SK-N-SH (cell line): ENCODE results near the gene HOXB5.

Source experiments
- CTCF ChIP-seq: fragments of 200-600 bp; sonication (generic); IDR thresholded peaks from 2 replicates; pipeline ENCODE4 v1.6.1; 2017; ENCODE audit warnings: antibody characterized with exemption, mild to moderate bottlenecking, moderate library complexity
- EZH2phosphoT487 ChIP-seq: fragments of 200-600 bp; sonication (generic); IDR thresholded peaks from 2 replicates; pipeline ENCODE4 v1.6.1; 2017; ENCODE audit warnings: low read depth, mixed run types, mild to moderate bottlenecking, antibody characterized with exemption, moderate library complexity, borderline replicate concordance
- JUND ChIP-seq: IDR thresholded peaks from 2 replicates; pipeline ENCODE4 v1.4.0; 2012
- POLR2AphosphoS5 ChIP-seq: IDR thresholded peaks from 2 replicates; pipeline ENCODE4 v1.6.1; 2012; ENCODE audit warnings: low read depth, low read length
- TF ChIP-seq, protein P1 (sequence below): IDR thresholded peaks from 2 replicates; pipeline ENCODE4; 2012

DNA sequence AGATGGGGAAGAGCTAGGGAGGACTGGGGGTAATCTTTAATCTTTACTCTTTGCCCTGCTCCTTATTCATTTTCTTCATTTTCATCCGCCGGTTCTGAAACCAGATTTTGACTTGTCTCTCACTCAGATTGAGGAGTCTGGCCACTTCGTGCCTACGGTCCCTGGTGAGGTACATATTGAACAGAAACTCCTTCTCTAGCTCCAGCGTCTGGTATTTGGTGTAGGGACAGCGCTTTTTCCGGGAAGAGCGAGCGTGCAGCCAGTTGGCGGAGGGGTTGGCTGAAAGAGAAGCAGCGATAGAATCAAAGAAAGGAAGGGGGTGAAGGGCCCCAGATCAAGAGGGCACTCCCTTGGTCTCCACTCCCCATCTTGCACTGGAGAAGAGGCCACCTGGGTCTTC lies 29.3 kb upstream of the HOXB5 start:
- TF ChIP-seq CTCF: no peak
- TF ChIP-seq EZH2phosphoT487: no peak
- TF ChIP-seq JUND: no peak
- TF ChIP-seq, protein P1, sequence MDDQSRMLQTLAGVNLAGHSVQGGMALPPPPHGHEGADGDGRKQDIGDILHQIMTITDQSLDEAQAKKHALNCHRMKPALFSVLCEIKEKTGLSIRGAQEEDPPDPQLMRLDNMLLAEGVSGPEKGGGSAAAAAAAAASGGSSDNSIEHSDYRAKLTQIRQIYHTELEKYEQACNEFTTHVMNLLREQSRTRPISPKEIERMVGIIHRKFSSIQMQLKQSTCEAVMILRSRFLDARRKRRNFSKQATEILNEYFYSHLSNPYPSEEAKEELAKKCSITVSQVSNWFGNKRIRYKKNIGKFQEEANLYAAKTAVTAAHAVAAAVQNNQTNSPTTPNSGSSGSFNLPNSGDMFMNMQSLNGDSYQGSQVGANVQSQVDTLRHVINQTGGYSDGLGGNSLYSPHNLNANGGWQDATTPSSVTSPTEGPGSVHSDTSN: no peak
- no peak for TF ChIP-seq POLR2AphosphoS5
